GM23338 (cell line): ENCODE results near the gene NOL9. TPM values are rescaled to one million over a fixed set of nuclear protein-coding genes. Genes with fewer than 3 reads are reported as not detected.

Experiments
- ATAC-seq: fragments of 200-7000 bp; cut with Tn5 transposase; 3 replicates; pipeline ENCODE4 v1.9.1; 2020
- DNase-seq: peaks from one replicate; pipeline ENCODE4 v3.0.0-alpha.2; 2015; ENCODE audit warnings: low spot score
- H2AFZ ChIP-seq: fragments of 200-600 bp; sonication (generic); 2 replicates; pipeline ENCODE4 v1.8.0; 2016; ENCODE audit warnings: antibody characterized with exemption, mild to moderate bottlenecking, moderate library complexity
- H3F3A ChIP-seq: fragments of 200-600 bp; sonication (generic); replicated peaks from 2 replicates; pipeline ENCODE4 v1.8.0; 2017; ENCODE audit warnings: antibody characterized with exemption, mixed run types, low read depth
- H3K27ac ChIP-seq: fragments of 200-600 bp; sonication (generic); 2 replicates; pipeline ENCODE4 v1.6.1; 2016; ENCODE audit warnings: low read depth
- H3K27me3 ChIP-seq: fragments of 200-600 bp; sonication (generic); 2 replicates; pipeline ENCODE4 v1.8.0; 2016; ENCODE audit warnings: mild to moderate bottlenecking, mixed run types, moderate library complexity; ENCODE audit not compliant: insufficient read depth
- H3K36me3 ChIP-seq: fragments of 200-600 bp; sonication (generic); 2 replicates; pipeline ENCODE4 v1.8.0; 2016; ENCODE audit warnings: mild to moderate bottlenecking; ENCODE audit not compliant: insufficient read depth
- H3K4me1 ChIP-seq: fragments of 200-600 bp; sonication (generic); 2 replicates; pipeline ENCODE4 v1.8.0; 2016; ENCODE audit warnings: mild to moderate bottlenecking, moderate library complexity; ENCODE audit not compliant: insufficient read depth
- H3K4me2 ChIP-seq: fragments of 200-600 bp; sonication (generic); 2 replicates; pipeline ENCODE4 v1.7.1; 2017; ENCODE audit warnings: mixed run types
- H3K4me3 ChIP-seq: fragments of 200-600 bp; sonication (generic); 2 replicates; pipeline ENCODE4 v1.6.1; 2016; ENCODE audit warnings: mixed run types
- H3K79me2 ChIP-seq: fragments of 200-600 bp; sonication (generic); replicated peaks from 2 replicates; pipeline ENCODE4 v1.8.0; 2017; ENCODE audit warnings: mild to moderate bottlenecking; ENCODE audit not compliant: insufficient read depth
- H3K9me2 ChIP-seq: fragments of 200-600 bp; sonication (generic); 2 replicates; pipeline ENCODE4 v1.8.0; 2017; ENCODE audit not compliant: insufficient read depth
- H4K20me1 ChIP-seq: fragments of 200-600 bp; sonication (generic); replicated peaks from 2 replicates; pipeline ENCODE4 v1.8.0; 2017; ENCODE audit warnings: mild to moderate bottlenecking; ENCODE audit not compliant: insufficient read depth
- H3K27ac Mint-ChIP-seq: 2 replicates; pipeline ENCODE4 v1.8.0; 2020; ENCODE audit warnings: inconsistent platforms, mild to moderate bottlenecking, moderate library complexity, mixed read lengths
- H3K27me3 Mint-ChIP-seq: 3 replicates; pipeline ENCODE4 v1.8.0; 2022; ENCODE audit warnings: low read depth, mild to moderate bottlenecking, moderate library complexity, mixed read lengths, inconsistent platforms; ENCODE audit not compliant: insufficient read depth, poor library complexity
- H3K36me3 Mint-ChIP-seq: 3 replicates; pipeline ENCODE4 v1.8.0; 2021; ENCODE audit warnings: low read depth, mild to moderate bottlenecking, inconsistent platforms, moderate library complexity, mixed read lengths
- H3K4me1 Mint-ChIP-seq: 3 replicates; pipeline ENCODE4 v1.8.0; 2020; ENCODE audit warnings: mild to moderate bottlenecking, inconsistent platforms, mixed read lengths
- H3K4me3 Mint-ChIP-seq: 3 replicates; pipeline ENCODE4 v1.8.0; 2021; ENCODE audit warnings: moderate library complexity, mild to moderate bottlenecking, inconsistent platforms, mixed read lengths
- H3K9me3 Mint-ChIP-seq: 3 replicates; pipeline ENCODE4 v1.8.0; 2020; ENCODE audit warnings: moderate library complexity, mild to moderate bottlenecking, inconsistent platforms, mixed read lengths
- CREB1 ChIP-seq: fragments of 250-450 bp; sonication (Bioruptor Pico); IDR thresholded peaks from 2 replicates; pipeline ENCODE4 v1.5.0; 2020; ENCODE audit warnings: low read depth, mild to moderate bottlenecking, moderate library complexity
- EZH2 ChIP-seq: fragments of 200-600 bp; sonication (generic); IDR thresholded peaks from one replicate; pipeline ENCODE4 v1.8.0; 2017; ENCODE audit warnings: antibody characterized with exemption, mild to moderate bottlenecking, low read depth; ENCODE audit not compliant: unreplicated experiment
- JUNB ChIP-seq: IDR thresholded peaks from one replicate; pipeline ENCODE4 v1.6.1; 2016; ENCODE audit warnings: antibody characterized with exemption; ENCODE audit not compliant: unreplicated experiment
- NANOG ChIP-seq: IDR thresholded peaks from 2 replicates; pipeline ENCODE4 v1.6.1; 2016; ENCODE audit warnings: antibody characterized with exemption, borderline replicate concordance
- POLR2AphosphoS5 ChIP-seq: IDR thresholded peaks from 2 replicates; pipeline ENCODE4 v1.6.1; 2016; ENCODE audit warnings: antibody characterized with exemption, low read depth
- ZNF114 ChIP-seq: fragments of 250-450 bp; sonication (Bioruptor Pico); IDR thresholded peaks from 2 replicates; pipeline ENCODE4 v1.5.0; 2020; ENCODE audit warnings: mild to moderate bottlenecking, moderate library complexity
- polyA plus RNA-seq: library from polyadenylated mRNA; unstranded; fragments of >200 nt; fragmentation: Nextera tagmentation; extraction: Ambion mirVana; gene quantifications from 2 replicates; pipeline ENCODE4 v1.2.1, GENCODE V29; 2016
- total RNA-seq: library from RNA; depleted of rRNA; stranded (reverse); fragments of >200 nt; shearing (Covaris generic); gene quantifications from 2 replicates; pipeline ENCODE4 v1.2.3, GENCODE V29; 2014
- TF ChIP-seq, protein P1 (sequence below), 2 experiments: fragments of 200-600 bp in 1 of 2; sonication (generic) in 1 of 2; conservative IDR thresholded peaks; 2 replicates each; pipeline versions ENCODE4 v1.5.1 to v1.6.1; 2016 to 2017; ENCODE audit warnings: antibody characterized with exemption in 2 of 2, low read depth in 2 of 2, mild to moderate bottlenecking in 2 of 2, moderate library complexity in 1 of 2
- TF ChIP-seq, protein P2 (sequence below): IDR thresholded peaks from one replicate; pipeline ENCODE4 v1.6.1; 2018; ENCODE audit warnings: antibody characterized with exemption; ENCODE audit not compliant: unreplicated experiment
- TF ChIP-seq, protein P3 (sequence below): IDR thresholded peaks from 2 replicates; pipeline ENCODE4 v1.6.1; 2016; ENCODE audit warnings: antibody characterized with exemption

NOL9 gene
- total and polyA plus RNA-seq, 2 experiments from 2014 or later: 13.2 to 48.5 TPM

DNA sequence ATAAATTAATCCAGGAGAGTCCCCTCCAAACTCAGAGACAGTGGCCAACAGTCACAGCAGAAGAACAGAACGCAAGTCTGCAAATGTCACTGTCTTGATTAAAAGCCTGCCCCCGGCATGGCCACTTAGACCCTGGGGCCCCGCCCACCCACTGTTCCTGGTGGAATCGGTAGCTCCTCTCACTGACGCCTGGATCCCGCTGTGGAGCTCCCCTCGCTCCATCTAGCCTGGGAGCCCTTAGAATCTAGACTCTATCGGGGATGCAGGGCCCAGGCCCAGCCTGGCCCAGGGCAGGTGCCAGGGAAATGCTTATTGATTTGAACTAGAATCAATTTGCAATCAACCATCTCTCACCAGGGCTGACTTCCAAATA lies 41.4 kb downstream of the NOL9 start:
- H3K4me2 ChIP-seq: no peak overlapping the region
- H4K20me1 ChIP-seq: no peaks in the 10 kb centered on the region
- no peaks in the 10 kb centered on the region for H3K4me1 ChIP-seq
- H3K27me3 ChIP-seq: no peaks in the 10 kb centered on the region
- H3F3A ChIP-seq: no peaks in the 10 kb centered on the region
- H2AFZ ChIP-seq: no peak overlapping the region
- Mint-ChIP-seq H3K27ac (no peak overlapping the region), H3K9me3 (no peaks in the 10 kb centered on the region), H3K4me1 (0 out of 3 replicates have a peak, but pooled peaks cover 2% of the 10 kb centered on the region), H3K4me3 (no peak overlapping the region), H3K27me3 (peaks cover 5% of the 10 kb centered on the region), H3K36me3 (no peaks in the 10 kb centered on the region)
- no peak overlapping the region for H3K4me3 ChIP-seq
- ATAC-seq: no peak
- DNase-seq: no peak
- H3K9me2 ChIP-seq: no peaks in the 10 kb centered on the region
- no peaks in the 10 kb centered on the region for H3K79me2 ChIP-seq
- H3K36me3 ChIP-seq: no peaks in the 10 kb centered on the region
- H3K27ac ChIP-seq: no peak overlapping the region
- TF ChIP-seq, protein P1, sequence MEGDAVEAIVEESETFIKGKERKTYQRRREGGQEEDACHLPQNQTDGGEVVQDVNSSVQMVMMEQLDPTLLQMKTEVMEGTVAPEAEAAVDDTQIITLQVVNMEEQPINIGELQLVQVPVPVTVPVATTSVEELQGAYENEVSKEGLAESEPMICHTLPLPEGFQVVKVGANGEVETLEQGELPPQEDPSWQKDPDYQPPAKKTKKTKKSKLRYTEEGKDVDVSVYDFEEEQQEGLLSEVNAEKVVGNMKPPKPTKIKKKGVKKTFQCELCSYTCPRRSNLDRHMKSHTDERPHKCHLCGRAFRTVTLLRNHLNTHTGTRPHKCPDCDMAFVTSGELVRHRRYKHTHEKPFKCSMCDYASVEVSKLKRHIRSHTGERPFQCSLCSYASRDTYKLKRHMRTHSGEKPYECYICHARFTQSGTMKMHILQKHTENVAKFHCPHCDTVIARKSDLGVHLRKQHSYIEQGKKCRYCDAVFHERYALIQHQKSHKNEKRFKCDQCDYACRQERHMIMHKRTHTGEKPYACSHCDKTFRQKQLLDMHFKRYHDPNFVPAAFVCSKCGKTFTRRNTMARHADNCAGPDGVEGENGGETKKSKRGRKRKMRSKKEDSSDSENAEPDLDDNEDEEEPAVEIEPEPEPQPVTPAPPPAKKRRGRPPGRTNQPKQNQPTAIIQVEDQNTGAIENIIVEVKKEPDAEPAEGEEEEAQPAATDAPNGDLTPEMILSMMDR (conservative IDR thresholded peaks at IDR 0.05; ENCODE audit: low read depth in 2 of 2): no peak
- TF ChIP-seq, protein P2, sequence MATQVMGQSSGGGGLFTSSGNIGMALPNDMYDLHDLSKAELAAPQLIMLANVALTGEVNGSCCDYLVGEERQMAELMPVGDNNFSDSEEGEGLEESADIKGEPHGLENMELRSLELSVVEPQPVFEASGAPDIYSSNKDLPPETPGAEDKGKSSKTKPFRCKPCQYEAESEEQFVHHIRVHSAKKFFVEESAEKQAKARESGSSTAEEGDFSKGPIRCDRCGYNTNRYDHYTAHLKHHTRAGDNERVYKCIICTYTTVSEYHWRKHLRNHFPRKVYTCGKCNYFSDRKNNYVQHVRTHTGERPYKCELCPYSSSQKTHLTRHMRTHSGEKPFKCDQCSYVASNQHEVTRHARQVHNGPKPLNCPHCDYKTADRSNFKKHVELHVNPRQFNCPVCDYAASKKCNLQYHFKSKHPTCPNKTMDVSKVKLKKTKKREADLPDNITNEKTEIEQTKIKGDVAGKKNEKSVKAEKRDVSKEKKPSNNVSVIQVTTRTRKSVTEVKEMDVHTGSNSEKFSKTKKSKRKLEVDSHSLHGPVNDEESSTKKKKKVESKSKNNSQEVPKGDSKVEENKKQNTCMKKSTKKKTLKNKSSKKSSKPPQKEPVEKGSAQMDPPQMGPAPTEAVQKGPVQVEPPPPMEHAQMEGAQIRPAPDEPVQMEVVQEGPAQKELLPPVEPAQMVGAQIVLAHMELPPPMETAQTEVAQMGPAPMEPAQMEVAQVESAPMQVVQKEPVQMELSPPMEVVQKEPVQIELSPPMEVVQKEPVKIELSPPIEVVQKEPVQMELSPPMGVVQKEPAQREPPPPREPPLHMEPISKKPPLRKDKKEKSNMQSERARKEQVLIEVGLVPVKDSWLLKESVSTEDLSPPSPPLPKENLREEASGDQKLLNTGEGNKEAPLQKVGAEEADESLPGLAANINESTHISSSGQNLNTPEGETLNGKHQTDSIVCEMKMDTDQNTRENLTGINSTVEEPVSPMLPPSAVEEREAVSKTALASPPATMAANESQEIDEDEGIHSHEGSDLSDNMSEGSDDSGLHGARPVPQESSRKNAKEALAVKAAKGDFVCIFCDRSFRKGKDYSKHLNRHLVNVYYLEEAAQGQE: no peak
- TF ChIP-seq POLR2AphosphoS5 (no peak), CREB1 (CRISPR knock-in tag) (no peak), NANOG (no peak), EZH2 (no peak), JUNB (no peak)
- TF ChIP-seq, protein P3, sequence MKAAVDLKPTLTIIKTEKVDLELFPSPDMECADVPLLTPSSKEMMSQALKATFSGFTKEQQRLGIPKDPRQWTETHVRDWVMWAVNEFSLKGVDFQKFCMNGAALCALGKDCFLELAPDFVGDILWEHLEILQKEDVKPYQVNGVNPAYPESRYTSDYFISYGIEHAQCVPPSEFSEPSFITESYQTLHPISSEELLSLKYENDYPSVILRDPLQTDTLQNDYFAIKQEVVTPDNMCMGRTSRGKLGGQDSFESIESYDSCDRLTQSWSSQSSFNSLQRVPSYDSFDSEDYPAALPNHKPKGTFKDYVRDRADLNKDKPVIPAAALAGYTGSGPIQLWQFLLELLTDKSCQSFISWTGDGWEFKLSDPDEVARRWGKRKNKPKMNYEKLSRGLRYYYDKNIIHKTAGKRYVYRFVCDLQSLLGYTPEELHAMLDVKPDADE: no peak

DNA sequence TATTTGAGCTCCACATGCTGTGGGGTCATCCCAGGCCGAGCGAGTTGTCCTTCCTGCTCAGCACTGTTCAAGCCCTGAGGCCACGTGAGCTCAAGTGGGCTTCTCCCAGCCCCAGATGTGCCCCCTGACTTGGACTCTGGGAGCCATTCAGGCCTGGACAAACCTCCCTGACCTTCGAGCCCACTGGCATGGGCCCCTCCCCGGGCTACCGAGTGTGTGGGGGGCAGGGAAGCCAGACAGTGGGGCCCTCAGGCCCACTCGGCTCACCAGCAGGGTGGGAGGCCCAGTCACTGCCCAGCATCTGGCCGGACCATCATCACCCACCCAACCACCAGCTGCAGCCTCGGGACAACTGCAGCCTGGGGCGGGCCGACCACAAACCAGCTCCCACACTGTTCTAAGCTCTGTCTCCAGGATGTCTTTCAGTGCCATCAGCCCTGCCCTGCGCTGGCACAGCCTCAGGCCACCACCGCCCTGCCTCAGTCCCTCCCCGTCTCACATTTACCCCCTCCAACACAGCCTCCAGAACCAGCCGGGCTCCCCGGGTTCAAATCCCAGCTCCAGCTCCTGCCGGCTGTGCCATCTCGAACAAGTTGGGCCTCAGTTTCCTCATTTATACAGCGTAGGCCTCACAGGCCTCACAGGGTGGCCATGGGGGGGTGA lies 41.9 kb downstream of the NOL9 start:
- Mint-ChIP-seq H3K4me1 (0 out of 3 replicates have a peak, but pooled peaks cover 2% of the 10 kb centered on the region), H3K4me3 (no peak overlapping the region), H3K27ac (no peak overlapping the region), H3K36me3 (no peaks in the 10 kb centered on the region), H3K9me3 (no peaks in the 10 kb centered on the region), H3K27me3 (peaks cover 5% of the 10 kb centered on the region)
- no peaks in the 10 kb centered on the region for H3K4me1 ChIP-seq
- no peaks in the 10 kb centered on the region for H3K79me2 ChIP-seq
- H3K9me2 ChIP-seq: no peaks in the 10 kb centered on the region
- DNase-seq (no peak), ATAC-seq (no peak; the same call in 2 of the 3 replicates)
- no peaks in the 10 kb centered on the region for H3K27me3 ChIP-seq
- no peak overlapping the region for H2AFZ ChIP-seq
- no peaks in the 10 kb centered on the region for H3F3A ChIP-seq
- H4K20me1 ChIP-seq: no peaks in the 10 kb centered on the region
- H3K4me2 ChIP-seq: no peak overlapping the region
- H3K4me3 ChIP-seq: no peak overlapping the region
- no peaks in the 10 kb centered on the region for H3K36me3 ChIP-seq
- H3K27ac ChIP-seq: no peak overlapping the region
- TF ChIP-seq NANOG (no peak), POLR2AphosphoS5 (no peak), ZNF114 (CRISPR knock-in tag) (no peak)
- TF ChIP-seq, protein P2: no peak
- TF ChIP-seq, protein P1 (conservative IDR thresholded peaks at IDR 0.05; ENCODE audit: low read depth in 2 of 2): no peak
- TF ChIP-seq, protein P3: no peak
